Heart left ventricle (tissue), 16 donors: ENCODE data around the gene LRP2. TPM values are rescaled to one million over a fixed set of nuclear protein-coding genes. Genes with fewer than 3 reads are reported as not detected.
A peak's percentile ranks its signal among the peaks of the same experiment; 100 is the strongest.

ENCODE experiments used
- ATAC-seq, 4 donors: fragments of 200-7000 bp; cut with Tn5 transposase; one replicate each; pipeline ENCODE4 v1.9.1; 2020 to 2022; ENCODE audit warnings: moderate library complexity in 4 of 4, mild to moderate bottlenecking in 3 of 4, moderate number of reproducible peaks in 1 of 4
- DNase-seq, 5 donors: peaks; one replicate each; pipeline ENCODE4 v3.0.0-alpha.2; 2020
- H3K27ac ChIP-seq, 12 donors: fragments of 200-600 bp; sonication (generic) in 4 of 12; one replicate each; pipeline versions ENCODE4 v1.5.0 to v1.8.0; 2016 to 2022; ENCODE audit warnings: mild to moderate bottlenecking in 2 of 12
- H3K27me3 ChIP-seq, 9 donors: fragments of 200-600 bp; sonication (generic) in 2 of 9; one replicate each; pipeline versions ENCODE4 v1.5.1 to v1.8.0; 2016 to 2022; ENCODE audit warnings: mild to moderate bottlenecking in 3 of 9
- H3K36me3 ChIP-seq, 9 donors: fragments of 200-600 bp; sonication (generic) in 2 of 9; one replicate each; pipeline versions ENCODE4 v1.5.0 to v1.8.0; 2018 to 2022; ENCODE audit warnings: mild to moderate bottlenecking in 2 of 9
- H3K4me1 ChIP-seq, 12 donors: fragments of 200-600 bp; sonication (generic) in 4 of 12; one replicate each; pipeline versions ENCODE4 v1.5.0 to v1.8.0; 2016 to 2022; ENCODE audit warnings: mild to moderate bottlenecking in 3 of 12
- H3K4me3 ChIP-seq, 12 donors: fragments of 200-600 bp; sonication (generic) in 4 of 12; one replicate each; pipeline versions ENCODE4 v1.5.0 to v1.8.0; 2017 to 2022; ENCODE audit warnings: mild to moderate bottlenecking in 9 of 12, moderate library complexity in 4 of 12
- H3K9me3 ChIP-seq, 12 donors: fragments of 200-600 bp; sonication (generic) in 4 of 12; one replicate each; pipeline versions ENCODE4 v1.5.0 to v1.8.0; 2016 to 2022; ENCODE audit warnings: mild to moderate bottlenecking in 1 of 12
- POLR2A ChIP-seq, 2 donors: fragments of 450-650 bp; IDR thresholded peaks; one replicate each; pipeline ENCODE4 v1.6.1; 2017; ENCODE audit warnings: antibody characterized with exemption in 2 of 2, mild to moderate bottlenecking in 2 of 2, moderate library complexity in 2 of 2
- WGBS, 4 donors: extraction: QIAGEN DNeasy Blood & Tissue Kit in 2 of 4; methylation state at CpG; one replicate each; pipeline versions ENCODE4 v1.1.5 to v1.1.7; 2013 to 2018; 5-methylcytosine and 5-hydroxymethylcytosine counted together
- intact Hi-C, 10 donors: fragments of 100-400 bp; cut with DNase I; formaldehyde crosslinking; loops; one replicate each; pipeline versions ENCODE4 v1.11.1 to v1.14.2; 2022
- polyA plus RNA-seq, 2 donors: library from polyadenylated mRNA; stranded (reverse); fragments of 200-250 nt; gene quantifications; one replicate each; pipeline ENCODE4 v1.2.3, GENCODE V29; 2013
- total RNA-seq, 9 donors: library from RNA; depleted of rRNA in 2 of 9; stranded (reverse); fragments of >200 nt in 2 of 9; fragmentation: NEBNext Ultra II Directional in 3 of 9; extraction: Animal tissue kit (Norgen Biotek cat#: 25700) in 3 of 9; gene quantifications; one replicate each; pipeline versions ENCODE4 v1.1.0 to v1.2.4, GENCODE V29; 2016 to 2023
- TF ChIP-seq, protein P1 (sequence below), 12 donors: fragments of 200-600 bp; sonication (generic) in 4 of 12; IDR thresholded peaks; one replicate each; pipeline versions ENCODE4 v1.5.0 to v1.8.0; 2018 to 2022; ENCODE audit warnings: antibody characterized with exemption in 12 of 12, mild to moderate bottlenecking in 5 of 12
- donor health status: ischemic (EF 13 %, LVEDD 7.1; RV severe dilation, severe dysfunction).
- donor health status: healthy with polysubstance abuse.
- donor health status: DM: no; HTN: yes; CAD: no.
- donor health status: DM: no; HTN: no; CAD: no.
- donor health status: ischemic (EF 25% LVEDD 6.9; RV normal size, moderate dysfunction).
- donor health status: ischemic (EF 25% LVEDD 5.7; RV mildly dilated, moderate dysfunction).
- donor health status: healthy.
- donor health status: DM: yes; HTN: yes; CAD: no.
- donor health status: ischemic (EF 35%, LVEDD 5.7; RV mildly dilated, moderate dysfunction).
- donor health status: nonischemic (EF 11% LVEDD 7.7; RV severe dilation, severe dysfunction).
- donor health status: DM: yes; HTN: yes; CAD: no.
- donor health status: PGD.
- donor health status: ischemic (EF 29% LVEDD 5.4; RV normal size, mild dysfunction).
- donor health status: nonischemic (EF 23%, LVEDD 6.1; RV moderate dilation, normal function).

The LRP2 gene
- total and polyA plus RNA-seq, 11 donors: 0.01 to 13.6 (median 0.09) TPM; not detected in 5

DNA sequence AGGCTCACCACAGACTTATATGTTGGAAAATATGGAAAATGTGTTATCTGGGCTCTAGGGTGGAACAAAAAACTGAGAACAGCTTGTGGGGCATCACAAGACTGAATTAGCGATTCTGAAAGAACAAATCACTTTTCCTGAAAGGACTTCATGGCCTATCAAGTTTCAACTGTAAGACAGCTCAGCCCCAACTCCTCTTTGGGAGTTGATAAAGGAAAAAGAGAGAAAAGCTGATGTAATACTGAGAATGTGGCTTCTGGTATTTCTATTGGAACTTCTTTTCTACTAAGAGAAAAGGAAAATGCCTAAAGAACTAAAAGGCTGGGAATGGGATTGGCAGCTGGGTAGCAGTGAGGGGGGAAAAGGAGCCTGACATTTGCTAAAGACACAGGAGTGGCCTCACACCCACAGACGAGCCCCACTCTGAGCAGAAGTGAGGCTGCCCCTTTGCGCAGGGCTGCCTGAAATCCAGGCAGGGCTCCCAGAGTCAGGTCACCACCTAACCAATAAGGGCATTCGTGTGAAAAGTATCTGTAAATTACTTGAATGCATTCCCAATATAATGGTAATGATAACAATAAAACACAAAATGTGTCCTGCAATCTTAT is 75.6 kb downstream of the LRP2 start:
- H3K36me3 ChIP-seq: no peaks in the 10 kb centered on the region
- no peak for ATAC-seq
- H3K4me3 ChIP-seq: no peak overlapping the region
- no peak for DNase-seq
- intact Hi-C loops: no loop called here
- no peak for TF ChIP-seq POLR2A (IDR thresholded peaks at IDR 0.05)
- TF ChIP-seq, protein P1, sequence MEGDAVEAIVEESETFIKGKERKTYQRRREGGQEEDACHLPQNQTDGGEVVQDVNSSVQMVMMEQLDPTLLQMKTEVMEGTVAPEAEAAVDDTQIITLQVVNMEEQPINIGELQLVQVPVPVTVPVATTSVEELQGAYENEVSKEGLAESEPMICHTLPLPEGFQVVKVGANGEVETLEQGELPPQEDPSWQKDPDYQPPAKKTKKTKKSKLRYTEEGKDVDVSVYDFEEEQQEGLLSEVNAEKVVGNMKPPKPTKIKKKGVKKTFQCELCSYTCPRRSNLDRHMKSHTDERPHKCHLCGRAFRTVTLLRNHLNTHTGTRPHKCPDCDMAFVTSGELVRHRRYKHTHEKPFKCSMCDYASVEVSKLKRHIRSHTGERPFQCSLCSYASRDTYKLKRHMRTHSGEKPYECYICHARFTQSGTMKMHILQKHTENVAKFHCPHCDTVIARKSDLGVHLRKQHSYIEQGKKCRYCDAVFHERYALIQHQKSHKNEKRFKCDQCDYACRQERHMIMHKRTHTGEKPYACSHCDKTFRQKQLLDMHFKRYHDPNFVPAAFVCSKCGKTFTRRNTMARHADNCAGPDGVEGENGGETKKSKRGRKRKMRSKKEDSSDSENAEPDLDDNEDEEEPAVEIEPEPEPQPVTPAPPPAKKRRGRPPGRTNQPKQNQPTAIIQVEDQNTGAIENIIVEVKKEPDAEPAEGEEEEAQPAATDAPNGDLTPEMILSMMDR (IDR thresholded peaks at IDR 0.05): no peak
- H3K27ac ChIP-seq: no peak overlapping the region
- no peaks in the 10 kb centered on the region for H3K4me1 ChIP-seq
- WGBS, 4 donors: 70 to 80% (median 73%) methylated on average over 4 of the region's 4 CpGs
- no peaks in the 10 kb centered on the region for H3K27me3 ChIP-seq
- H3K9me3 ChIP-seq: no peaks in the 10 kb centered on the region

DNA sequence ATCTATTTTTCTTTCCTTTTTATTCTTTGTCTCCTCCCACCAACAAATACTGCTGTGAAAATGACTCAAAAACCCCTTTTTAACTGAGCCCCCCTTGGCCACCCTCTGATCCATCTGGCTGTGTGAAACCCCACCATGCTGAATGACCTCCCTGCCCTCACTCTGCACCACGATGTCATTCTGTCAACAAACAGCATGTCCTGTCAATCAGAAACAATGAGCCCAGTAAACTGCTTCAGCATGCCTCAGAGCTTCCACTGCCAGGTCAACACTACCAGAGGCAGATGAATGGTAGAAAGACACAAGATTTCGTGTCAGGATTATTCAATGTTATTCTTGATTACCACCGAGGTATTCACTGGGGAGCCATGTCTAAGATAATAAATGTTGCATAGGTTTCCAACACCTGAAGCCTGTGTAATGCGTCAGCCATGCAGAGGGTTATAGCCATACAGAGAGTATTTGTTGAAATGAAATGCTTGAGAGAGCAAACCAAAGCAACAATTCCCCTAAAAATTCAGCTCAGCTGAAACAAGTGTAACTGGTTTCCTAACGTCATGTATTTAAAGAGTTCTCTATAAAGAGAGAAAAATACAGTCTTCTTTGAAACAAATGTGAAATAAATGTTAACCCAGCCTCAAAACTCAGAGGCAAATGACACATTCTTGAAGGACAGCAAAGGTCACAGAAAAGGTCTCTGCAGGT is 76.7 kb downstream of the LRP2 start:
- ATAC-seq: no peak
- Histone ChIP-seq H3K9me3 (no peaks in the 10 kb centered on the region), H3K27me3 (no peaks in the 10 kb centered on the region), H3K27ac (no peak overlapping the region), H3K4me3 (no peak overlapping the region), H3K36me3 (no peaks in the 10 kb centered on the region), H3K4me1 (no peaks in the 10 kb centered on the region)
- DNase-seq: no peak
- 55 to 62% (median 58%) methylated on average over 5 of the region's 5 CpGs for whole genome bisulfite sequencing, 4 donors
- intact Hi-C loops: no loop called here
- TF ChIP-seq, protein P1 (IDR thresholded peaks at IDR 0.05): no peak
- no peak for TF ChIP-seq POLR2A (IDR thresholded peaks at IDR 0.05)

DNA sequence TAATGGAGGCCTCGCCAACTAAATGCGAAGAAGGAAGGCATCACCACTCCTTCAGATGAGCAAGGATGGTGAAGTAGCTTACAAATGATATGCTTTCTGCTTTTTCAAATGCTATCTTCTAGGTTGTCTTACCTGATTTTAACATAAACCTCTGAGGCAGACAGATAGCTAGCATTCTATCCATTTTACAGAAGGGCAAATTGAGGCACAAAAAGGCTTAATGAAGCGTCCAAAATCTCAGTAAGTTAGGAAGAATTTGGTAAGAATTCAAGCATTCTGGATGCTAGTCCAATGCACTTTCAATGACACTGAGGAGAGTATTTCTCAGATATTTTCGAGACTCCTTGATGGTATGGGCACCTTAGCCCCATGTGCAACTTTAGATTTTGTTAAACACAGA is 81.8 kb downstream of the LRP2 start:
- intact Hi-C loops: no loop called here
- TF ChIP-seq POLR2A (IDR thresholded peaks at IDR 0.05): no peak
- TF ChIP-seq, protein P1 (IDR thresholded peaks at IDR 0.05): no peak
- Histone ChIP-seq H3K4me3 (no peak overlapping the region), H3K27me3 (no peaks in the 10 kb centered on the region), H3K27ac (no peak overlapping the region), H3K9me3 (no peaks in the 10 kb centered on the region), H3K4me1 (no peaks in the 10 kb centered on the region), H3K36me3 (no peaks in the 10 kb centered on the region)
- 88 to 93% (median 90%) methylated on average over 4 of the region's 4 CpGs for WGBS, 4 donors
- DNase-seq (no peak), ATAC-seq (no peak)

DNA sequence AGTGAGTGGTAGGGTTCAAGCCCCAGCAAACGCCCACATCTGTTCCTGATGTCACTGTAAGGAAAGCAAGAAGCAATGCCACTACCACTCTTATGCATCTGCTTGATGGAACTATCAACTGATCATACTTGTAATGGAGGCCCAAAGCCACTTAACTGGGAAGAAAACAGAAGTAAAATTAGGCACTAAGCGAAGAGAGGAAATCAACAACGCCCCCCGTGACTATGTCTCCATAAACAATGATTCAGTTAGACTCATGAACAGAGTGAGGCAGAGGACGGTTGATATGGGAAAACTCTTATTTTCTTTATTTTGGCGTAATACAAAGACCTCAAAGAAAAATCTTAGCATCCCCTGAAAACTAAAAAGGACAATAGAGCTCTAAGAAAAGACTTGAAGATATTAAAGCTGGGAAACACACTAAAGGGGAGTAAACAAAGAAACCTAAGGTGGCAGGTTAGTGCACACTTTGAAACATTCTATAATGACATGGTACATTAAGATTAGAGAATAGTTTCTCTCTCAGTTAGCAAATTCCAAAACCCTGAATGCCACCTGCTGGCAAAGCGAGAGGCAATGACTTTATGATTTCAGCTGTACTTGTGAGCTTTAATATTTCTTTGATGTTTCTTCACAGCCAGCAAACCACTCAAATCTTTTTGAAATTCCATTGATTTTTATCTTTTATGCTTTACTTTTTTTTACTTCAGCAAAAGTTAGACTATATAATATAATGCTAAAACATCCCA is 86.5 kb downstream of the LRP2 start:
- no peak for ATAC-seq
- intact Hi-C loops: loop anchor here in 3 of 10 donors (5.0 to 10.0 kb wide), 3 partner anchors 164 to 171 kb away; no protein-coding TSS in a partner anchor
- no peaks in the 10 kb centered on the region for H3K27me3 ChIP-seq
- no peak for DNase-seq
- no peaks in the 10 kb centered on the region for H3K9me3 ChIP-seq
- WGBS, 4 donors: 79 to 83% (median 81%) methylated on average over 7 of the region's 7 CpGs
- H3K27ac ChIP-seq: no peak overlapping the region
- H3K4me3 ChIP-seq: no peak overlapping the region
- no peaks in the 10 kb centered on the region for H3K4me1 ChIP-seq
- TF ChIP-seq, protein P1 (IDR thresholded peaks at IDR 0.05): peak in 6 of 12 donors; percentile 5 to 36 (median 19)
- TF ChIP-seq POLR2A (IDR thresholded peaks at IDR 0.05): no peak
- H3K36me3 ChIP-seq: no peaks in the 10 kb centered on the region
